Smooth muscle cell of the brain vasculature (primary cell): ENCODE measurements around the gene DOHH.

Experiments used
- DNase-seq: peaks from one replicate; pipeline ENCODE4 v3.0.0-alpha.2; 2012; ENCODE audit warnings: low read depth, low spot score

Gene DOHH

DNA sequence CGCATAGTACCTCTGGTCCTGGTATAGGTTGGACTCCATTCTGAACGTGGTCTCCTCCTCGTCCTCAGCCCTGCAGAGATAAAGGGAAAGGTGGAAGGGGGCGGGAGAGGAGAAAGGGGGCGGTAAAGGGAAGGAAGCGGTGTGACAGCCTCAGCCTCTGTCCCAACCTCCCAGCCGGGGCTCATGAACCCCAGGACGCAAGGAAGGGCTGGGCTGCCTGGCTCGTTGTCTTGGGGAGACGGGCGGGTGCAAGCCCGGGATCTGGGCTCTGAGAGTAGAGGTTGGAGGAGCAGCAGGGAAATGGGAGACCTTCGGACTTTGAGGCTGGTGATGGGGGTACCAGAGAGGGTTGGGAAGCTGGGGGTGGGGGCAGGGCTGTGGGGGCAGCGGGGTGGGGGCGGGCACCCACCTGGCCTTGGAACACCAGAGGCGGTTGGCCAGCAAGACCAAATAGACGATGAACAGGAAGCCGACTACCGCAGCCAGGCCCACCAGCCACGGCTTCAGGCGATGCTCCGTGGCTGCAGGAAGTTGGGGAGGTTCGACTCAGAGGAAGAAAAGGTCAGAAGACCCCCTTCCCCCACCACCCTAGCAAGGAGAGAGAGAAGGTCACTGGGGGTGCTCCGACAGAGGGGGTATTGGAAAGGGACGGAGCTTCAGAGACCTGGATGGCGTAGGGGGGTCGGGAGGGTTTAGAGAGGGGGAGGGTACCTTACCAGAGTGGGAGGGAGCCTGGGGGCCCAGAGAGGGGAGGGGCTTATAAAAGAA, 21.9 kb downstream of the DOHH start:
- no peak for DNase-seq

DNA sequence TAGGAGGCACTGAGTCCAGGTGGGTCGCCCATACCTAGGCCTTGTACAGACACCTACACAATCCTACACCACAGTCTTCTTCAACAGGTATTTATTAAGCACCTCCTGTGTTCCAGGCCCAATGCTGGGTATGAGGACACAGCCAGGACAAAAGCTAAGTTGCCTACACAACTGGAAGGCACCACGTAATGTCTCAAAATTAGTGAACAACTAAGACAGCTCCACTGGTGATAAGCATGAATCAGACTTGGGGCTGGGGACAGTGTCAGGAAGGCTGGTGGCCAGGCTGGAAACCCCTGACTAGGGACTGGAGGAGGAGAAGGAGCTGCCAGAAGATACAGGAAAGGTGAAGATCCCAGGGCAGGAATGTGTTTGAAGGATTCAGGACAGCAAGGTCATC, 22.5 kb downstream of the DOHH start:
- DNase-seq, result no peak

DNA sequence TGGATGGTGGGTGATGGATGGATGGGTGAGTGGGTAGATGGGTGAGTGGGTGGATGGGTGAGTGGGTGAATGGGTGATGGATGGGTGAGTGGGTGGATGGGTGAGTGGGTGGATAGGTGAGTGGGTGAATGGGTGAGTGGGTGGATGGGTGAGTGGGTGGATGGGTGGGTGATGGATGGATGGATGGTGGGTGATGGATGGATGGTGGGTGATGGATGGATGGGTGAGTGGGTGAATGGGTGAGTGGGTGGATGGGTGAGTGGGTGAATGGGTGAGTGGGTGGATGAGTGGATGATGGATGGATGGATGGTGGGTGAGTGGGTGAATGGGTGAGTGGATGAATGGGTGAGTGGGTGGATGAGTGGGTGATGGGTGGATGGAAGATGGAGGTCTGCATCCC, 23.0 kb downstream of the DOHH start:
- DNase-seq, result no peak

GRCh38 chr19:3476830-3477229, 23.6 kb downstream of the DOHH start:
- no peak for DNase-seq

DNA sequence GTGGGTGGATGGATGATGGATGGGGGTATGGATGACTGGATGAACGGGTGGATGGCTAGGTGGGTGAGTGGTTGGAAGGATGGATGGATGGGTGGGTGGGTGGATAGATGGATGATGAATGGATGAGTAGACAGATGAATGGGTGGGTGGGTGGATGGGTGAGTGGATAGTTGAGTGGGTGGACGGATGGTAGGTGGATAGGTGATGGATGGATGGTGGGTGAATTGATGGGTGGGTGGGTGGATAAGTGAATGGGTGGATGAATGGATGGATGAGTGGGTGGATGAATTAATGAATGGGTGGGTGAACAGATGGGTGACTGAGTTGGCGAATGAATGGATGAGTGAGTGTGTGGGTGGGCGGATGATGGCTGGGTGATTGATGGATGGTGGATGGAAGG, 25.0 kb downstream of the DOHH start:
- DNase-seq, result no peak

DNA sequence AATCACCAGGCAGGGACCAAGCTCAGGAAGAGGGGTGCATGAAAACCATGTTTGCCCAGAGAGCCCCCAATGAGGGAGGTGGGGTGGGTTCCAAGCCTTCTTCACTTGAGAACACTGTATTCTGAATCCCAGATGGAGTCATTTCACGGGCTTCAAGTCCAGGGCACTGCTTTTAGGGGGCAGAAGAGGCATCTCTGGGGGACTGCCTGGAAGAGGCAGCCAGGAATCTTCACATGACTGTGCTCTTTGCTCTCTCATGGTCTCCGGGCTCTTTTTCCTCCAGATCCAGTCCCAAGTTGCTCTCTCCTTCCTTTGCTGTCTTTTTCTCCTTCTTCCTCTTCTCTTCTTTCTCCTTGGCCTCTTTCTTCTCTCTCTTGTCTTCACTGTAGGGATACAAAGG, 25.9 kb downstream of the DOHH start:
- no peak for DNase-seq

DNA sequence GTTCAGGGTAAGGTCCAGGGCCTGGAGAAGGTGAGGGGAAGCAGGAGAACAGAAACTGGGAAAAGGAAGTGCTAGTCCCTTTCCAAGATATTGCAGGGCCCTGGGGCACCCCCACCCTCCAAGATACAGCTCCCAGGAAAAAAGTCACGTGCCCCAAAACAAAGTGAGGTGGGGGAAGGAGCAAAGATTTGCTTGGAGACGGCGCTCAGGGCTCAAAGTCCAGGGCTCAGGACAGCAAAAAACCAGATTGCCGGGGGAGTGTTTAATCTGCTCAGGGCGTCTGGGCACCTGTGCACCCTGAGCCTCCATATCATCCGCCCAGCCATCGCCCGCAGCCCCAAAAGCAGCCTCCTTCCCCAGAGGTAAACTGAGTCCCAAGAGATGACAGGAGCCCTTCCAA, 26.5 kb downstream of the DOHH start:
- DNase-seq, result no peak

DNA sequence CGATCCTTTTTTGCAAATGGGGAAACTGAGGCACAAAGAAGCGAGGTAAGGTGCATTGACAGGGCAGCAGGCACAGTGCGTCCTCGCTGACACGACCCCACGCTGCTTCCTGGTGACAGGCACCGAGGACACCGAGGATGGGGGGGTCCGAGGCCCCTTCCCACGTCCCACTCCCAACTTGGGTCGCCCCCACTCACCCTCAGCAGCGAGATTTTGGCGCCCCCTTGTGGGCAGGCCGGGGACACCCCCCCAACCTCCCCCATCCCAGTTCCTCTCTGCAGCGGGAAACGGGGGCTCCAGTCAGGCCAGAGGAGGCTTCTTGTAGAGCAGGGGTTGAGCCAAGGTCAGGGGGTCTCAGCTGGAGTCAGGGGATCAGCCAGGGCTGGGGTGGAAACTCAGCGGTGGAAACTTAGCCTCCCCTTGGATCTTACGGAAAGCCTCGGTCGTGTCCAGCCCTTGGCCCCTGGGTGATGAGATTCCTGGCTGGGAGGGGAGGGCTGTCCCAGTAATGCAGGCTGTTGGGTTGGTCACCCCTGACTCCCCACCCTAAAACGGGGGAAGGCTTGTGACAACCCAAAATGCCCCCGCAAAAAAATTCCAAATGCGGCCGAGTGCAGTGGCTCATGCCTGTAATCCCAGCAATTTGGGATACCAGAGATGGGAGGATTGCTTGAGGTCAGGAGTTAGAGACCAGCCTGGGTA, 28.4 kb downstream of the DOHH start:
- no peak for DNase-seq

GRCh38 chr19:3470500-3471128, 29.9 kb downstream of the DOHH start:
- no peak for DNase-seq

DNA sequence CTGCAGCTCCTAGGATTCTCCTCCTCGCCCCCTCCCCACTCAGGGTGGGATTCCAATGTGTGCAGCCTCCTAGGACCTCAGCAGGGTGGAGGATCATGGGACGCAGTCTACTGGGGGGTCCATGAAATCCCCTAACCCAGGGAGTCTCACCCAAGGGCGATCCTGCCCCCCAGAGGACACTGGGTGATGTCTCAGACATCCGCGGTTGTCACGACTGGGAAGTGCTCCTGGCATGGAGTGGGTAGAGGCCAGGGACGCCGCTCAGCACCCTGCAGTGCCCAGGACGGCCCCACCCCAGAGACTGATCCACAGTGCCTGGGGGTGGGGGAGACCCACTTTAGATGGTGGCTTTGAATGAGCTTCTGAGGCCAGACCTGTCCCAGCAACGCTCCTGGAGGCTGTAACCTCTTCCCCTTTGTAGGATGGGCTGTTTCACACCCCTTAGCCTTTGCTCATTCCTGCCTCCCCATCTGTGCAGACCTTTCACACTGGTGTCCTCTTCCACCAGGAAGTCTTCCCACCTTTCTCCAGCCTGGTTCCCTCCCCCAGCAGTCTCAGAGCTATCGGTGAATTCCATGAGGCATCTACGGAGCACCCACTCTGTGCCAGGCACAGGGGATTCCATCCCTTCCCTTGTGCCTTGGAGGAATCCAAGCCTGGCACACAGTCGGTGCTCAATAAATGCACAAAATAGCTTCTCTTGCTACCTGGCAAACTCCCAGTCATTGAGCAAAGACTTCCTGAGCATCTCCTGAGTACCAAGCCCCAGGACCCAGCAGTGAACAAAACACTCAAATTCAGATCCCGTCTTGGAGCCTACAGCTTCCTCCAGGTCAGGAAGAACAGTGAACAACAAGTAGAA, 30.6 kb downstream of the DOHH start:
- DNase-seq, result no peak

DNA sequence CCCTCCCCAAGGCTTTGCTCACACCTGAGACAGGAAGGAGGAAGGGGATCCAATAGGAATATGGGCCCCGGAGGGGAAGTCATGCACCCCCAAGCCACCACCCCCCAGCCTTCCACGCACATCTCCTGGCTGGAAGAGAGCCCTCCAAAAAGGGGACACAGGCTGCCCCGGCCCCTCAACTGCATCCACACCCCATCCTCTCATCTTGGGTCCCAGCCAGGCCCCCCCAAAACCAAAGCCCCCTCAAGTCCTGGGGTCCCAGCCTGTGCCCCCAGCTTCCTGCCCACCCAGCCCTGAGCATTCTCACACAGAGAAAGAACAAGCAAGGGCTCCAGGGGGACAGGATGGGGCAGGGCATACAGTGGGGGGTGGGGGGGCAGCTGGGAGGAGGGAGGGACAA, 32.3 kb downstream of the DOHH start:
- DNase-seq, result no peak

- DNase-seq, result no peak
Observed at GRCh38 chr19:3467437-3468198, 32.9 kb downstream of the DOHH start.

DNA sequence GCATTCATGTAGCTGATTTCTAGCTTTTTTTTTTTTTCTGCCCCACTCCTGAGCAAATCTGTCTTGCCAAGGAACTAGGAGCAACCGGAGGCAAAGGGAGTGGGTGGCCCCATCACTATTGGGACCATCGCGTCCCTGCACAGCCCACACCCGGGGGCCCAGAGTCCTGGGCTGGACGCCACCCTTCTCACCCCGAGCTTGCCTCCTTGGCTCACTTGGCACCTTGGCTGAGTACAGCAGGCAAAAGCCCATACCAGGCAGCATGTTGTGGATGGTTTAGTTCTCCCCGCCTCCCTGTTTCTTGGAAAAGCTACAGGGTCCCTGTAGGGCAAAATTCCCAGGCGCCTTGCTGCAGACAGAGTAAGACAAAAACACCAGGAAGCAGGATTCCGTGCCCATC, 33.8 kb downstream of the DOHH start:
- no peak for DNase-seq

- no peak for DNase-seq
Observed at GRCh38 chr19:3465552-3465951, 34.9 kb downstream of the DOHH start.

- DNase-seq, result no peak
Observed at GRCh38 chr19:3464587-3465235, 35.8 kb downstream of the DOHH start.

DNA sequence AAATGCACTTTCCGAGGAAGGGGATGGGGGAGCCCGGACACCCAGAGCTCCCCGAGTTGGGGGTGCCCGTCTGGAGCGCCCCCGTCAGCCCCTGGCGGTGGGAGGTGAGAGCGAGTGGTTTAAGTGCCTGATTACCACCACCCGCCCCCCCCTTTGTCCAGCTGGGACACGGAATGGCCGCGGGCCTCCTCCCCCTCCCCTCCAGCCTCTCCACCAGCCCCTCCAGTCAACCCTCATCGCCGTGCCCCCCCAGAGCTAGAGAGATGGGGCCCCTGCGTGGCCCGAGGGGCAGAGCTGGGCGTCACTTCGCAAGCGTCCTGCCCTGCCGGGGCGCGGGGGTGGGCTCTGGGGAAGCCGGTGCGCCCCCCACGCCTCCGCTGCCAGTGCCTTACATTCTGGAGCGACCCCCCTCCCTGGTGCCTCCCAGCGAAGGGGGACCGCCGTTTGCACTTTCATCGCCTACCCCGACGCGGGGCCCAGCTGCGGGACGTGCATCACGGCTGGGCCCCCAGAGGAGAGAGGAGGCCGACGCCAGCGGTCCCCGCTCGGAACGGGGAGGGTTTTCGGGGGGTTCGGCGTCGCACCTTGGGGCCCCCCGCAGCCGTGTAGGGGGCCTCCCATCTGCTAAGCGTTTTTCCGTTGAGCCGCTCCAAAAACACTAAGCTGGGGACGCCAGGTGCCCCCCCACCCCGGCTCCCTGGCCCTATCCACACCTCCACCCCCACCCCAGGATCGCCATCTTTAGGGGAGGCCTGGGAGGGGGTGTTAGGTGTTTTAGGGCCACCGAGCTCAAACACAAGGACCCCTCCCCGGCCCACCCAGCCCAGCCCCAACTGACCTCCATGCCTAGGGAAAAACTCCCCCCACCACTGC, 36.5 kb downstream of the DOHH start:
- no peak for DNase-seq

DNA sequence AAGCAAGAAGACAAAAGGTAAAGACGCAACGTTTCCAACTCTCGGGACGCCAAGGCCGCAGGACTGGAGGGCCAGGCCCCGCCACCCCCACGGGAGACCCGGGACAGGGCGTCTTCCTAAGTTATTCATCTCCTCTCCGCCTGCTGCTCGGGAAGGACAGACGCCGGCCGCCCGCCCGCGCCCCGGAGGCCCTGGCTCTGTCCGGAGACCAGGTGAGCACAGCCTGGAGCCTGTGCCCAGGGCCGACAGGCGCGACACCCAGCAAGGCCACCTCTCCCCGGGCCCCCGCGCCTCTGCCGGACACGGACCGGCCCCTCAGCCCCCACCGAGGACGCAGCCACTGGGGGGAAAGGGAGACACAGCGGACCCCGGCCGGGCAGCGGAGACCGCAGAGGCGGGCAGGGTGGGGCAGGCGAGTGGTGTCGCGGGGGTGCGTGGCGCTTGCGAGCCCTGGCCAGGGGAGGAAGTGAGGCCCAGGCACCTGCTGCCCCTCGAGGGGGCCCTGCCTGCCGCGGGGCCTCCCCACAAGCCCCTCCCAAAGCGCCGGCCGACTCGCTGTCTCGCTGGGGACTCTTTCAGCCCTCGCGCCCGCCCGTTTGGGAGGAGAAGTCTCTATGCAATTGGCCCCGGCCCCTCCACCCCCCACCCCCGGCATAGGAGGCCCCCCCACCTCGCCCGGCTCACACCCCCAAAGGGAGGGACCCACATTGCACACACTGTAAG, 37.3 kb downstream of the DOHH start:
- no peak for DNase-seq

DNA sequence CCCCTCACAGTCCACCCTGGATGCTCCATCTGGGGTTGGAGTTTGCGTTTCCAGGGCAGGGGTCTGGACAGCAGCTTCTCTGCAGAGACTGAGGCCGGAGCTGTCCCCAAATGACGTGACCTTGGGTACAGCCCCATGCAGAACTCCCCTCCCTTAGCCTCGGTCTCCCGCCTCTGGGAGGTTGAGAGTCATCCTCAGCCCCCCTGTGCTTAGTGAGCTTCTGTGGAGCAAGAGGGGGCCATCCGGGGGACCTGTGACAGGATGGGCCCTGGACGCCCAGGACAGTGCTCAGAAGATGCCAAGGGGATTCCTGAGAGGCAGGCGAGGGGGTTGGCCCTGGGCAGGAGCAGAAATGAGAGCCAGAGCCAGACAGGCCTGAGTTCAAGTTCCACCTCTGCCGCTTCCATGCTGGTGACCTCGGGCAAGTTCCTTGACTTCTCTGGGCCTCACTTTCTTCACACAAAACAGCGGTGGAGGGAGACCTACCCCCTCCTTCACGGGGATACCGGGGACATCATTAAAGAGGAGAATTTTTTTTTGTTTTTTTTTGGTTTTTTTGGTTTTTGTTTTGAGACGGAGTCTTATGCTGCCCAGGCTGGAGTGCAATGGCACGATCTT, 40.4 kb downstream of the DOHH start:
- DNase-seq, result no peak
